ENCODE data around the gene LRP6. TPM values are rescaled to one million over a fixed set of nuclear protein-coding genes. Genes with fewer than 3 reads are reported as not detected.
"Not testable (repeated sequence)": the region's sequence is repeated elsewhere in the genome, so short reads cannot be mapped to it uniquely, and the experiment has no call there.

The LRP6 gene
- polyA plus RNA-seq, 1 donor: 32.0 TPM

DNA sequence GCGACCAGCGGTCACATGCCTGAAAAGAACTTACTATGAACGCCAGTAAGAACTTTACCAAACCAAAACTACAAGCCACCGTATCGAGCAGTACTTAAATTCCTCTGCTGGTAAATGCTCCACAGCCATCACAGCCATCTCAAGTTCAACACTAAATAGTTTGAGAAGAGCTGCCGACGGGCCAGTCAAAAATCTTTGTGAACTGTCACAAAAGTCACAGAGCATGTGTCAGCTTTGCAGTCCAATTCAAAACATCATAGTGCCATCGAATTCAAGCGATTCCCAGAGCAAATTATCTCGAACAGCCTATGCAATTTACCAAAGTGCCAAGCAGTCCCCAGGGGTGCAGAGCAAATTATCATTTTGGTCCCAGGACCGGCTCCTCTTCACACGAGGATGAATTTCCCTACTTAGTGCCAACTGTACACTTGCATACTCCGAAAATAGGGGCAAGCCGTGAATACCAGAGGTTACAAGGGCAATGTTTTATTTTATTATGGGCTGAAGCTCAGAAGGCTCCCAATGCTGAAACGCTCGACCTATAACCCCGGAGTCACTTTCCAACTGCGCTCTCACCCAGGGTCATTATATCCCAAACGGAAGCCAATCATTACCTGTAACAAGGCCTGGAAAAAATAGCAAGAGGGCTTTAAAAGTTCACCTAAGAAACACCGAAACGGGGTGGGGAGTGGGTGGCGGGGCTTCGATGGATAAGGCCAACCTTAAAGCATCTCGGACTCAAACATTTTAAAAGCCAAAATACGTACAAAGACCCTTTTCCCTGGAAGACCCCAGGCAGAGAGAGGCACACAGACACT is 1.1 kb downstream of the LRP6 start:
- no peak for DNase-seq (ENCODE audit: low read depth)

DNA sequence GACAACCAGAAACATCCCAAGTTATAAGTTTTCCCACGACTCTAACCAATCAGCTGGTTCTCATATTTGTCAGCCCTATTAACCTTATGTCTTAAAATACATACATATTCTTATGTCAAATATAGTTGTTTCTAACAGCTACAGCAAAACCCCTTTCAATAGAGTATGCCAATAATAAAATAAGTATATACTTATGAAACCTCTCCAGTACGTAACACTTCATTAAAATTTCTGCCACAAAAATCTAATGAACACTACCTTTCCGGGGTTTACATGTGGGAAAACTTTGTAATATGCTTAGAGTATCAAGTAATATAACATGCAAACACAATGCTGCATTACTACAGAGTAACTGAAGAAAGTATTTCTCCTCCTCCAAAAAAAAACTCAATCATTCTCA is 1.8 kb downstream of the LRP6 start:
- no peak for DNase-seq (ENCODE audit: low read depth)

DNA sequence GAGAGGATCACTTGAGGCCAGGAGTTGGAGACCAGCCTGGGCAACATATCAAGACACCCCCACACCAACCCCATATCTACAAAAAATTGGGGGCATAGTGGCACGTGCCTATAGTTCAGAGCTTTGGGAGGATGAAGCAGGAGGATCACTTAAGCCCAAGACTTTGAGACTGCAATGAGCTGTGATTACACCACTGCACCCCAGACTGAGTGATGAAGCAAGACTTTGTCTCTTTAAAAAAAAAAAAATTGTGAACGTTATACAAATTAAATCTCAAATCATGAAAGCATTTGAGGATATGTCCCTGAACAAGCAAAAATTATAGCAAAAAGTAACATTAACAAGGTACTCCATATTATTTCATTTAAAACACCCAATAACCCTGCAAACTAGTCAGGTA is 2.9 kb downstream of the LRP6 start:
- DNase-seq (ENCODE audit: low read depth): no peak

DNA sequence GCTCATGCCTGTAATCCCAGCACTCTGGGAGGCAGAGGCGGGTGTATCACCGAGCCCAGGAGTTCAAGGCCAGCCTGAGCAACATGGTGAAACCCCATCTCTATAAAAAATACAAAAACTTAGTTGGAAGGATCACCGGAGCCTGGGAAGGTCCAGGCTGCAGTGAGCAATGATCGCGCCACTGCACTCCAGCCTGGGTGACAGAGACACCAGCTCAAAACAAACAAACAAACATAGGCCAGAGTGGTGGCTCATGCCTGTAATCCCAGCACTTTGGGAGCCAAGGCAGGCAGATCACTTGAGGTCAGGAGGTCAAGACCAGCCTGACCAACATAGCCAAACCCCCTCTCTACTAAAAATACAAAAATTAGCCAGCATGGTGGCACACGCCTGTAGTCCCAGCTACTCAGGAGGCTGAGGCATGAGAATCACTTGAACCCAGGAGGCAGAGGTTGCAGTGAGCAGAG is 10.5 kb downstream of the LRP6 start:
- not testable (repeated sequence) for DNase-seq (ENCODE audit: low read depth)

DNA sequence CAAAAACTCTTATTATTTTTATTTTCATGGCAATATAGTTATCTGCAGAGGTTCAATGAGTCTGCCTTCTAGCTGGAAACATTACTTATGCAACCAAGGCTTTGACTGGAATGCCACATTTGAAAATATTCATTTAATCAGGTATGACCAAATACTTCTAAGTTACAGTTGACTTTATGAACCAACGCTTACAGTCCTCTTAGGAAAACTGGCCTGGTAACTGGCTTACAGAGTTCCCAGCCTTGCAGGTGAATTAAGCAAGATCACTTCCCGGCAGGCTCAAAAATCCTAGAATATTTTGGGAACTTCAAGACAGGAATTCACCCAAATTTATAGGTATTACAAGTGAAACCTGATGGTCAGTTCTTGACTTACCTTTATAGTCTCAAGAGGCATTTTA is 12.3 kb downstream of the LRP6 start:
- no peak for DNase-seq (ENCODE audit: low read depth)

DNA sequence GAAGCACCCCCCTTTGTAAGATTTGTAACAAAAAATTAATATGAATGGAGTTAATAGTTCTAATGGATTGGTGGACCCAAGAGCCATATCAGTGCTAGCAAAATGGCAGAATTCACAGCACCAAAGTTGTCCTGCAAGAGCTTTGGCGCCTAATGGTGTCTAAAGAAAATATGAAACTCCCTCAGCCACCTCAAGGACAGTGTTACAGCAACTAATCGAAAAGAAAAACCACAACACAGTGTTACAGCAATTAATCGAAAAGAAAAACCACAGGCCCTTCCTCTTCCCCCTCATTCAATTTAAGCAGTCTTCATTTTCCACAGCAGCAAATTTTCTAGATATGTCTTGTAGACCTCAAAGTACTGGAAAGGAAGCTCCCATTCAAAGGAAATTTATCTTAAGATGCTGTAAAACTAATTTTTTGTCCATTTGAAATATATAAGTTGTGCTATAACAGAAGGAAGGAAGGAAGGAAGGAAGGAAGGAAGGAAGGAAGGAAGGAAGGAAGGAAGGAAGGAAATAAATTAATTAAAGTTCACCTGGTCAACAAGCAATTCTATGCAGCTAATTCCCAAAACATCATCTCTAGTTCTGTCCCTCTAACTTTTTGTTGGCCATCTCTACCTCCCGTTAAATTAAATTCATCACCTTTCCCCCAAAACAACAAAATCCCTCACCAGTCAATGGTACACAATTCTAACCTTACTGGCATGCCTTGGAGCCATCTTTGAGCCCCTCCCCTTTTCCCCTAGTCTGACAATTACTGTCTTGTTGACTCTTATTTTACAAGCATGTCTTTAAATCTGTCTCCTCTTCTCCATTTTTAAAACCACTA is 17.4 kb downstream of the LRP6 start:
- no peak for DNase-seq (ENCODE audit: low read depth)

DNA sequence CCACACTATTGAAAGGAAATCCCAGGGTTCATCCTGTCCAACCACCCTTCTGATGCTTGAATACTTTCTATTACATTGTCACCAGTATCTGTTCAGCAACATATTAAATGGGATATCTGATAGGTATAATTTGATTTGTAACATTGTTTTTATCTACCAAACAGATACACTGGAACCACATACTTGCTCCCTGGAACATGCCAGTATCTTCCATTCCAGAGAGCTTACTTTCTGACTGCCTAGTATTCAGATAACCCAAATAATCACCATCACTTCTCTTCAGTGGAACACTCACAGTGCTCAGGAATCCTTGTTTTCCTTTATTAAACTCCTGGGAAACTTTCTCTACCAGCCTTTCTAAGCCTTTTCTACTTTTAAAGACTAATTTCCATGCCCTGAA is 19.3 kb downstream of the LRP6 start:
- no peak for DNase-seq (ENCODE audit: low read depth)

DNA sequence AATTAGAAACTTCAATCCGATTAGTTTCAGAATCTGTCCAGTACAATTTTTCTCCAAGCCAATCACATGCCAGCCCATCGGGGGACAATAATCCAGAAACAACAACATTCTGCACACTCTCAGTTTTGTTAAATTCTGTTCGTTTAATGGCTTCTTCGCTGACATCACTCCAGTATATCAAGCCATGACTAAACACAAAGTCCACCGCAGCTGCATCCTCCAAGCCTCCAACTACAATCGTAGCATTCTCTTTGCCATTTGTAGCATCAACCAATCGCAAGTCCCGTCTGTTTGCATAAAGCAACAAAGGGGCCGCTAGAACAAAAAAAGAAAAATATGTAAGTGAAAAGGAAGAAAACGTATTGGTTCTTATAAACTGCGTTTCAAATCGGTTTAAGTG is 22.5 kb downstream of the LRP6 start:
- DNase-seq (ENCODE audit: low read depth): no peak

DNA sequence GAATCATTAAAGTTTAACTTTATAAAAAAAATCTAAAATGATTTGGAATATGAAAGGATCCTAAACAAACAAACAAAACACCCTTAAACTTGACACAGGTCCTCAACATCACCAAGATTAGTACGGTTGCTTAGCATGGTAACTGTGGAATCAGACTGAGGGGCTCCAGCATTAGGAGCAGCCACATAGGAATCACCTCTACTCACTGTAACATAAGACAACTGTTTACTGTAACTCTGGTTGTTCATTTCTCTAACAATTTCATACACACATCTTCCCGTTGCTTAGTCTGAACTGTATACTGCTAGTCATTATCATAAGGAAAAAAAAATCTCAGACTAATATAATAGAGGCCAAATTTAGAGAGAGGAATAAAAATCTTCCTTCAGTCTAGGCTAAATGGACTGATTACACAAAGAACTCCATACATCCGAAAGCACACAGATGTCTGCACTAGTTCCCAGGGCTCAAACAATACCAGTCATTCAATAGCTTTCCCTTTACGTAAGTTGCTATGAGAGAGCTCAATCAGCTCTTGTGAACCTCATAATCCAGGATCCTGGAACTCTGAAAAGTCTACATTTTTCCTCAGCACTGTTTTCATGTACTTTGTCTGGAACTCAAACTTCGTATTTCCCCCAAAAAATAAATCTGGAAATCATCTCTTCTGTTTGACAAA is 26.0 kb downstream of the LRP6 start:
- peak; percentile 73 for DNase-seq (ENCODE audit: low read depth)

DNA sequence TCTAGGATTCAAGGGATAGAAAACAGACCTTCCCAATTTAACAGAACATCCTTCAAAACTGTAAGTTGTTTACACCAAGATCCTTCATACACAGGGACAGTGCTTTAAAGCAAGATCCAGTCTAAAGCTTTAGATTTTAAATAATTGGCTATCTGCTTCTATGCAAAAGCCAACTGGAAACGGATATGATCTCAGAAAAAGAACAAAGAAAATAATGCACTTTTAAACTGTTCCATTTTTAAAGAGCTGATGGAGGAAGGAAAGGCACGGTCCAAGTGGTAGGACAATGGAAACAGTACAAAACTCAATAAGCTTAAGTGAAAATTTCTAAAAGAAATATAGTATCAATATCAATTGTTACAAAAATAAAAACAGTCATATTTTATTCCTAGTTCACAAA is 27.7 kb downstream of the LRP6 start:
- DNase-seq (ENCODE audit: low read depth): no peak

DNA sequence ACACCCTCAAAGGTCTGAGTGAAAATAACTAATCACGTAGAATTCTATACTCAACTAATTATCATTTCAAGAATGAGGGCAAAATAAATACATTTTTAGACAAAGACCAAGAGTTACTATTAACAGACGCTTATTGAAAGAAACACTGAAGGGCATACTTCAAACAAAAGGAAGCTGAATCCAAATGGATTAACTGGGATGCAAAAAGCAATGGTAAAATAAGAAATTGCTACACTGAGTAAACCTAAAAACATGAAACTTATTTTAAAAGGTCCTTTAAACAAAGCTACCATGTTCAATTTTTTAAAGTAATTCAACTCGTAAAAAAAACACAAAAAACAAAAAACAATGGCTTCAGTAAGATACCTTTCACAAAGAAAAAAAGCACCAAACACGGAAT is 28.2 kb downstream of the LRP6 start:
- no peak for DNase-seq (ENCODE audit: low read depth)

DNA sequence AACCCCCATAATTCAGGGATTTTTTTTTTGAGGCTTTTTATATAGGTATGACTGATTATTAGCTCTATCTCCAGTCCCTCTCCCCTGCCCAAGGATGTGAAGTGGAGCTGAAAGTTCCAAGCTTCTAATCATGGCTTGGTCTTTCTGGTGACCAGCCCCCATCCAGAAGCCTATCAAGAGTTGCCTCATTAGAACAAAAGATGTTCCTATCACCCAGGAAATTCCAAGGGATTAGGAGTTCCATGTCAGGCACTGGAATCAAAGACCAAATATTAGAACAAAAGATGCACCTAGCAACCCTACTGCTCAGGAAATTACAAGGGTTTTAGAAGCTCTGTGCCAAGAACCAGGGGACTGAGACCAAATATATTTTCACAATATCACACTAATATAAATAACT is 29.9 kb downstream of the LRP6 start:
- no peak for DNase-seq (ENCODE audit: low read depth)

DNA sequence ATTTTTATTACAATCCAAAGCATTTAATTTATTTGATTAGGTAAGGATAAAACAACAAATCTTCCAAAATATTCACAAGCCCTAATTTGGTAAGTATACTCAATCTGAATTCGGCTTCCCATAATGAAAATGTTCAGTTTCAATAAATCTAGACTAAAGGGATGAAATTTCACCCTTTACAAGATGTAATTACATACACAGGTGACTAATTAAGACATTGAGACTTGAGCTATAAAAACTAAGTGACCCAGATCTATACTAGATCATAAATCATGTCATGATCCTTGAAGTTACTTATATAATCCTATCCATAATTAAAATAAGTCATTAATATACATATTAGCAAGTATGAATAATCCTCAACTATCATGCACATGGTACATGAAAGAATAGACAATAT is 36.6 kb downstream of the LRP6 start:
- no peak for DNase-seq (ENCODE audit: low read depth)

DNA sequence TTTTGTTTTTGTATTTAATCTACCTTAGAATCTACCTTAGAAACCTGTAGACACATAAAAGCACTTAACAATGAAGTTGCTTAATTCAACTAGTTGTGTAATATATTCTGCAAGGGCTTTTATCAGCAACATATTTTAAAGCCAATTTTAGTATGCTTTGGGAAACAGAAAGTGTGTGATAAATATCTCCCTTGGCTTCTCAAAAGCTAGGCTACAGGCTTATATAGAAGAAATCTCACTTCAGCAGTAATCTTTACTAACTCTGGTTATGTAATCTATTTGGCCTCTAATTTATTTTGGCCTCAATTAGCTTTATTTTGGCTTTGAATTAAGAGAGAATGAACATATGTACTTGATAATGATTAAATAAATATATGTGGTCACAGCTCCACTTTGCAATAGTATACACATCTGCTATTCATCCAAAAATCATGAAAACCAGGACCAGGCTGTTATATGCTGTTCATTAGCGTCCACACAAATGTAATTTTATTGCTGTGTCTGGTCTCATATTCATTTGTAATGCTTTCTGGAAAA is 37.2 kb downstream of the LRP6 start:
- DNase-seq (ENCODE audit: low read depth): no peak

DNA sequence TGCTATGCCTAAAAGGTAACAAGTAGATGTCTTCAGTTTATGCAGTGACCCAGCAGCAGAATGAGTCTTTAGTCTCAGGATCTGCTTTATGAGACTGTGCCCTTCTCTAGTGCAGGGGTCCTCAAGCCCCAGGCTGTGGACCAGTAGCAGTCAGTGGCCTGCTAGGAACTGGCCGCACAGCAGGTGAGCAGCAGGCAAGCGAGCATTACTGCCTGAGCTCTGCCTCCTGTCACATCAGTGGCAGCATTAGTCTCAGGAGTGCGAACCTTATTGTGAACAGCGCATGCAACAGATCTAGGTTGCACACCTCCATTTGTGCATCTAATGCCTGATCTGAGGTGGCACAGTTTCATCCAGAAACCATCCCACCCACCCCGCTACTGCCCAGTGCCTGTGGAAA is 38.4 kb downstream of the LRP6 start:
- no peak for DNase-seq (ENCODE audit: low read depth)

DNA sequence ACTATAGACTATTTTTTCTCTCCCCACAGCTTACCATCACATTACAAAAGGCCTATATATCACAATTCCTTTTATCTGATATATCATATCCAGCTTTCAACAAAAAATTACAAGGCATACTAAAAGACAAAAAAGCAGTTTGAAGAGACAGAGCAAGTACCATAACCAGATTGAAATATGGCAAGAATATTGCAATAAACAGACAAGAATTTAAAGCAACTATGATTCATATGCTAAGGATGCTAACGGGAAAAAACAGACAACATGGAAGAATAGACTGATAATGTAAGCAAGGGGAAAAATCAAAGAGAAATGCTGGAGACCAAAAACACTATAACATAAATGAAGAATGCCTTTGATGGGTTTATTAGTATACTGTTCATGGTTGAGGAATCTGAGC is 40.7 kb downstream of the LRP6 start:
- no peak for DNase-seq (ENCODE audit: low read depth)

DNA sequence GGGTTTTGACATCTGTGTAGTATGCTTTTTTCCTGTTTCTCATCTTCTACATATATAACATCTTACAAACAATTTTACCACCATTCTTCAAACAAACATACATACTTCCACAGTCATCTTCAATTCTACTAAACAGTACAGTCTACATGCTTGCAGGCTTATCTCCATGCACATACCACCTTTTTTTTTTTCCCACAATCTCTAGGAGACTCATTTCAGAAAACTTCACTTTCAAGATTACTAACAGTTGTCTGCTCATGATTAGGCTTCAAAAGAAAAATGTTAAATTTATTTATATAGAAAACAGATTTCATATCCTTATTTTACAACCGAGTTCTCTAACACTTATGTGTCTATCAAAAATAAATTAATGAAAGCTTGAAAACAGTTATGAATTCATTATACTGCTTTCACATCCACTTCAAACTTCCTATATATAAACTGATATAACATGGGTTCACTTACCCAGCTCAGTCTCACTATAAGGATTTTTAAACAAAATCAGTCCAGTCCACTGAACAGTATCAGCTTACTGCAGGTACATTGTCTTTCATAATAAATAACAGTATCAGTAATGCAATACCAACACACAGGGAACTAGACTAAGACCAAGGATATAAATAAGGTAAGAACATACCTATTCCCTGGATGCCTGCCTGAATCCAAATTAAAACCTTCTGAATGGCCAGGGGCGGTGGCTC is 42.5 kb downstream of the LRP6 start:
- no peak for DNase-seq (ENCODE audit: low read depth)

DNA sequence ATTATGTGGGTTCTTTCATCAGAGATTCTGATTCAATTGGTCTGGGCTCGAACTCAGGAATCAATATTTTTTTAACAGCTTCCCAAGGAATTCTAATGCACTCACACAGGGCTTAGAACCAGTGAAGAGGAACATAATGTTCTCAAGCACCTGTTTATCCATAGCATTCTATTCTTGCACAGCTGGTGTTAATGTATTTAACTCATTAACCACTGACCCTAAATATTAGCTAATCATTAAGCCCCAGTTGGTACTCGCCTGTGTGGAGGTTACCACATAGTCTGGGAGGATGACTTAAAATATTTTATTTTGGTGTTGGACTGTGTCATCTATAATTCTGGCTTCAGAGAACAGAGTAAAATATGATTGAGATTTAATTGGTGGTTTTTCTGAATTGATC is 45.3 kb downstream of the LRP6 start:
- DNase-seq (ENCODE audit: low read depth): no peak

DNA sequence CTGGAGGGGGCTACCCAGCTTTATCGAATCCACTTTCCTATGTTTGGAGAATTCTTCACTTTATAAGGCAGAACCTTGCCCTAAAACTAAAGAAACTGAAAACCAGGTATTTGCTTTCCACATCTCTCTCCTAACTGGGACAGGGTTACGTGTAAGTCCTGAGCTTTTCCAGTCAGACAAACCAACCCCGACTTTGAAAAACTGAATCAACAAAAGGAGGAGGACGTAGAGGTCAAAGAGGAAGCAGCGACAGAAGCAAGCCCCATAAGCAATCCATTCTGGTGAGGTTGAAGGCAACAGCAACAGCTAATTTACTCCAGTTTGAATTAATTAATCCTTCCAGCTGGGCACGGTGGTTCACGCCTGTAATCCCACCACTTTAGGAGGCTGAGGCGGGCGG is 47.2 kb downstream of the LRP6 start:
- no peak for DNase-seq (ENCODE audit: low read depth)

DNA sequence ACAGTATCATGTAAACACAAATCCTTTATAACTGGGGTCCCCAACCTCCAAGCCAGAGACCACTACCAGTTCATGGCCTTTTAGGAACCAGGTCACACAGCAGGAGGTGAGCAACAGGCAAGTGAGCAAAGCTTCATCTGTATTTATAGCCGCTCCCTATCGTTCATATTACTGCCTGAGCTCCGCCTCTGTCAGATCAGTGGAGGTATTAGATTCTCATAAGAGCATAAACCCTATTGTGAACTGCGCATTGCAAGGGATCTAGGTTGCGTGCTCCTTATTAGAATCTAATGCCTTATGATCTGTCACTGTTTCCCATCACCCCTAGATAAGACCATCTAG is 49.9 kb downstream of the LRP6 start:
- no peak for DNase-seq (ENCODE audit: low read depth)

DNA sequence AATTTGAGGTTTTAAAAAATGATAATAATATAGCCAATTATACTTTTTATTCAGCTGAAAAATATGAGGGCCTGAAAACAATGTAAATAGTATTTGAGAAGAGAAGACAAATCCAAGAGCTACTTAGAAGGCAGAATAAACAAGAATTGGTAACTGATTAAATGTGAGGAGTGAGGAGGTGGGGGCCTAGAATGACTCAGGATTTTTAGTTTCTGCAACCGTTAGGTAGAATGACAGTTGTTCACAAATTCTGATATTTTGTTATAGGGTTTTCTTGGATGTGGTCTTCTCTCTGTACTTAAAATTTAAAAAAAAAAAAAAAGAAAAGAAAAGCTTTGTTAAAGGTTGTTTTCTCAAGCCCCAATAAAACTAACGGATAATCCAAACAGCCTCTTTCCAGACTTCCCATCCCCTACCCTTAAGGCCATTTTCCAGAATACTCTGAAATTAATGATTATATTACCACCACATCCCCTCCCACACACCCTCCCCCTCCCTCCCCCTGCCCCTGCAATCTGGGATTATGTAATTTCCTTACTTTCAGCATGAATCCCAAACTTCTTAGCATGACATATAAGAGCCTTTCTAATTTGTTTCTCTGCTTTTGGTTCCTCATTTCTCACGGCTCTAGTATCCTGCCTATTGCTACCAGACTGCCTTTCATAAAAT is 50.4 kb downstream of the LRP6 start:
- no peak for DNase-seq (ENCODE audit: low read depth)

All from forelimb muscle (tissue), 1 donor.